ENCODE data around the gene SORBS2.

DNA sequence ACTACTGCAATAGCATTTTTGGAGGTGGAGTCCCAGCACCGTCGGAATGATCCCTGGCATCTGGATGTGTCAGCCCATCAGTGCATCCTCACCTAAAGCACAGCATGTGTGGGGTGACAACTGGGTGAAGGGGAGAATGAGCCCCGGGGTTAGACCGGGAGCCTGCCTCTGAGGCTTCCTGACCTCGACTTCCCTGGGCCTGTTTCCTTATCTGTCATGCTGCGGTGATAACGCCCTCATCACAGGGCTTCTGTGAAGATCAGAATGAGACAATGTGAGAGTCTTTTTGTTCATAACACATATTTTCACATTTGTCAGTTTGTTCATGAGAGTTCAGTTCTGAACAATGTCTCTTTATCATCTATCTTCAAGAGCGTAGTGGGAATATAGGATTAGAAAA is 245.6 kb downstream of the SORBS2 start:
- TF ChIP-seq, protein P1, sequence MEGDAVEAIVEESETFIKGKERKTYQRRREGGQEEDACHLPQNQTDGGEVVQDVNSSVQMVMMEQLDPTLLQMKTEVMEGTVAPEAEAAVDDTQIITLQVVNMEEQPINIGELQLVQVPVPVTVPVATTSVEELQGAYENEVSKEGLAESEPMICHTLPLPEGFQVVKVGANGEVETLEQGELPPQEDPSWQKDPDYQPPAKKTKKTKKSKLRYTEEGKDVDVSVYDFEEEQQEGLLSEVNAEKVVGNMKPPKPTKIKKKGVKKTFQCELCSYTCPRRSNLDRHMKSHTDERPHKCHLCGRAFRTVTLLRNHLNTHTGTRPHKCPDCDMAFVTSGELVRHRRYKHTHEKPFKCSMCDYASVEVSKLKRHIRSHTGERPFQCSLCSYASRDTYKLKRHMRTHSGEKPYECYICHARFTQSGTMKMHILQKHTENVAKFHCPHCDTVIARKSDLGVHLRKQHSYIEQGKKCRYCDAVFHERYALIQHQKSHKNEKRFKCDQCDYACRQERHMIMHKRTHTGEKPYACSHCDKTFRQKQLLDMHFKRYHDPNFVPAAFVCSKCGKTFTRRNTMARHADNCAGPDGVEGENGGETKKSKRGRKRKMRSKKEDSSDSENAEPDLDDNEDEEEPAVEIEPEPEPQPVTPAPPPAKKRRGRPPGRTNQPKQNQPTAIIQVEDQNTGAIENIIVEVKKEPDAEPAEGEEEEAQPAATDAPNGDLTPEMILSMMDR (IDR thresholded peaks at IDR 0.05; ENCODE audit: extremely low read depth in 1 of 2, insufficient read depth in 1 of 2, low read depth in 1 of 2, low read length in 2 of 2): no peak
- TF ChIP-seq, protein P2, sequence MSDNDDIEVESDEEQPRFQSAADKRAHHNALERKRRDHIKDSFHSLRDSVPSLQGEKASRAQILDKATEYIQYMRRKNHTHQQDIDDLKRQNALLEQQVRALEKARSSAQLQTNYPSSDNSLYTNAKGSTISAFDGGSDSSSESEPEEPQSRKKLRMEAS (IDR thresholded peaks at IDR 0.05; ENCODE audit: insufficient read depth, insufficient read length): no peak
- TF ChIP-seq POLR2AphosphoS5 (IDR thresholded peaks at IDR 0.05; ENCODE audit: insufficient read depth, low read depth, low read length): no peak
- TF ChIP-seq MYC (IDR thresholded peaks at IDR 0.05; ENCODE audit: low read depth, low read length): no peak
- no peak for TF ChIP-seq GATA2 (IDR thresholded peaks at IDR 0.05; ENCODE audit: insufficient read depth, insufficient read length, low read depth, low read length)
- no peak for TF ChIP-seq POLR2A (IDR thresholded peaks at IDR 0.05; ENCODE audit: low read depth, low read length)
- no peak for TF ChIP-seq FOS (IDR thresholded peaks at IDR 0.05; ENCODE audit: borderline replicate concordance, insufficient read depth, low read length)
- TF ChIP-seq EZH2 (IDR thresholded peaks at IDR 0.05; ENCODE audit: borderline replicate concordance, low read depth, low read length, severe bottlenecking): no peak
- no peak for TF ChIP-seq JUN (IDR thresholded peaks at IDR 0.05; ENCODE audit: borderline replicate concordance, insufficient read depth, insufficient read length, low read depth)

Measured in endothelial cell of umbilical vein (primary cell).